Ishikawa (cell line): ENCODE measurements around the gene EYS.

Experiments used
- CEBPB ChIP-seq: IDR thresholded peaks from 2 replicates; pipeline ENCODE4 v1.6.1; 2012
- CREB1 ChIP-seq: IDR thresholded peaks from 2 replicates; pipeline ENCODE4 v1.6.1; 2012; ENCODE audit warnings: low read depth
- EGR1 ChIP-seq: IDR thresholded peaks from 2 replicates; pipeline ENCODE4 v1.6.1; 2012
- EP300 ChIP-seq: IDR thresholded peaks from 2 replicates; pipeline ENCODE4 v1.6.1; 2012; ENCODE audit warnings: borderline replicate concordance
- FOXM1 ChIP-seq: IDR thresholded peaks from 2 replicates; pipeline ENCODE4 v1.6.1; 2012; ENCODE audit warnings: low read depth, borderline replicate concordance
- NFIC ChIP-seq: IDR thresholded peaks from 2 replicates; pipeline ENCODE4 v1.6.1; 2012
- RAD21 ChIP-seq: IDR thresholded peaks from 2 replicates; pipeline ENCODE4 v1.6.1; 2012; ENCODE audit warnings: low read depth
- REST ChIP-seq: IDR thresholded peaks from 2 replicates; pipeline ENCODE4 v1.6.1; 2012; ENCODE audit warnings: low read depth, mild to moderate bottlenecking
- TAF1 ChIP-seq: IDR thresholded peaks from 2 replicates; pipeline ENCODE4 v1.6.1; 2012; ENCODE audit warnings: low read depth, mild to moderate bottlenecking
- TCF12 ChIP-seq: IDR thresholded peaks from 2 replicates; pipeline ENCODE4 v1.6.1; 2012; ENCODE audit warnings: low read depth
- TEAD4 ChIP-seq: IDR thresholded peaks from 2 replicates; pipeline ENCODE4 v1.6.1; 2012
- USF1 ChIP-seq: IDR thresholded peaks from 2 replicates; pipeline ENCODE4 v1.6.1; 2012
- YY1 ChIP-seq: IDR thresholded peaks from 2 replicates; pipeline ENCODE4 v1.6.1; 2012; ENCODE audit warnings: low read depth
- ZBTB7A ChIP-seq: IDR thresholded peaks from 2 replicates; pipeline ENCODE4 v1.6.1; 2012; ENCODE audit warnings: low read depth
- TF ChIP-seq, protein P1 (sequence below): IDR thresholded peaks from 2 replicates; pipeline ENCODE4 v1.6.1; 2012

EYS gene

GRCh38 chr6:64411226-64411625 is 1295.8 kb downstream of the EYS start:
- TF ChIP-seq TAF1 (no peak), TCF12 (no peak), USF1 (no peak)

- no peak for TF ChIP-seq TAF1
- no peak for TF ChIP-seq REST
- TF ChIP-seq TEAD4: no peak
- no peak for TF ChIP-seq NFIC
- TF ChIP-seq RAD21: no peak
- no peak for TF ChIP-seq FOXM1
- TF ChIP-seq CEBPB: no peak
- no peak for TF ChIP-seq EGR1
- no peak for TF ChIP-seq EP300
- TF ChIP-seq USF1: no peak
- TF ChIP-seq, protein P1, sequence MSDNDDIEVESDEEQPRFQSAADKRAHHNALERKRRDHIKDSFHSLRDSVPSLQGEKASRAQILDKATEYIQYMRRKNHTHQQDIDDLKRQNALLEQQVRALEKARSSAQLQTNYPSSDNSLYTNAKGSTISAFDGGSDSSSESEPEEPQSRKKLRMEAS: no peak
- no peak for TF ChIP-seq TCF12
- TF ChIP-seq CREB1: no peak
- no peak for TF ChIP-seq YY1
- no peak for TF ChIP-seq ZBTB7A
These were observed 1297.1 kb downstream of the EYS start for GRCh38 chr6:64409948-64410347.

DNA sequence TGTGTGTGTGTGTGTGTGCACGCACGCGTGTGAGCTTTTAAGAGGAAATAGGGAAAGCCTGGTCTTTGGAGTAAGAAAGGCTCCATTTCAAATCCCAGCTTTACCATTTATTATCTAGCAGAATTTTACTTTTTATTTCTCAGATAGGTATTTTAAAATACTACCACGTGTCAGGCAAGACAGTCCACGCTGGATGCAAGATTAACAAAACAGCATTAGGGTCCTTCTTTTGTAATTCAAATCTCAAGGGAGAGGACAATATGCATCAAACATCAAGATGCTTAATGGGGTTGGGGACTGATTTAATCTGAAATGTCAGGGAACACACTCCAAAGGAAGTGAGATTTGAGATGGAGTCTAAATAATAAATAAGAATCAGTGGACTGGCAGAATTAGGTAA is 1302.6 kb downstream of the EYS start:
- TF ChIP-seq EGR1: no peak
- TF ChIP-seq, protein P1: no peak
- no peak for TF ChIP-seq USF1
- no peak for TF ChIP-seq CEBPB
- TF ChIP-seq TEAD4: no peak
- no peak for TF ChIP-seq TCF12
- no peak for TF ChIP-seq YY1
- no peak for TF ChIP-seq EP300
- no peak for TF ChIP-seq RAD21

- TF ChIP-seq ZBTB7A (no peak), TAF1 (no peak), TEAD4 (no peak), CEBPB (no peak), YY1 (no peak), REST (no peak), EP300 (no peak), RAD21 (no peak), TCF12 (no peak), CREB1 (no peak), EGR1 (no peak), FOXM1 (no peak), NFIC (no peak)
These were observed 1323.7 kb downstream of the EYS start for GRCh38 chr6:64383277-64383676.

GRCh38 chr6:64376394-64376793 is 1330.6 kb downstream of the EYS start:
- TF ChIP-seq EGR1 (no peak), YY1 (no peak), TCF12 (no peak)
- TF ChIP-seq, protein P1: no peak

DNA sequence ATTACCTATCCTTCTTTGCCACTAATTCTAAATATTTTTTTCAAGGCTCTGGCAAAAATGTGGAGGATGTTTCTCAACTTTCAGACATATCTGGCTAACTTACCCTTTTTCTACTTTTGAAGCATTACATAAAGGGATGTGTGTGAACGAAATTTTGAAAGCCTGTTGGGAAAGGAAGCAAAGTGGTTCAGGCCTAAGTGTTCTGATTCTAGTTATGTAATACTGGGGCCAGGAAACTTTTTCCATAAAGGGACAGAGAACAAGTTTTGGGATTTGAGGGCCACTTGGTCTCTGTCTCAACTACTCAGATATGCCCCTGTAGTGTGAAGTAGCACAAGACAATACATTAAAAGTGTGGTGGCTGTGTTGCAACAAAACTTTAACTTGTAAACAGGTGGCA is 1349.6 kb downstream of the EYS start:
- TF ChIP-seq, protein P1: no peak
- TF ChIP-seq ZBTB7A (no peak), REST (no peak), USF1 (no peak), FOXM1 (no peak), YY1 (no peak), CEBPB (no peak), RAD21 (no peak), EP300 (no peak), NFIC (no peak), CREB1 (no peak), TAF1 (no peak), TEAD4 (no peak), EGR1 (no peak), TCF12 (no peak)
